Neural crest cell (in vitro differentiated cells): ENCODE results near the gene KRTAP9-7. TPM values are rescaled to one million over a fixed set of nuclear protein-coding genes. Genes with fewer than 3 reads are reported as not detected.
"Not testable (repeated sequence)": the region's sequence is repeated elsewhere in the genome, so short reads cannot be mapped to it uniquely, and the experiment has no call there.

Experiments
- DNase-seq: peaks from one replicate; pipeline ENCODE4 v3.0.0; 2021; ENCODE audit warnings: low read depth, mixed read lengths, low spot score
- H3K27ac Mint-ChIP-seq: one replicate; pipeline ENCODE4 v1.8.0; 2021; ENCODE audit warnings: mild to moderate bottlenecking, mixed read lengths; ENCODE audit not compliant: unreplicated experiment
- H3K27me3 Mint-ChIP-seq: 2 replicates; pipeline ENCODE4 v1.8.0; 2021; ENCODE audit warnings: low read depth, mild to moderate bottlenecking, mixed read lengths
- H3K36me3 Mint-ChIP-seq: 2 replicates; pipeline ENCODE4 v1.8.0; 2021; ENCODE audit warnings: low read depth, mild to moderate bottlenecking, mixed read lengths
- H3K4me1 Mint-ChIP-seq: 2 replicates; pipeline ENCODE4 v1.8.0; 2021; ENCODE audit warnings: mixed read lengths
- H3K4me3 Mint-ChIP-seq: one replicate; pipeline ENCODE4 v1.8.0; 2021; ENCODE audit warnings: mild to moderate bottlenecking, mixed read lengths
- H3K9me3 Mint-ChIP-seq: 2 replicates; pipeline ENCODE4 v1.8.0; 2021; ENCODE audit warnings: mixed read lengths
- CTCF ChIP-seq: fragments of 200-600 bp; sonication (generic); conservative IDR thresholded peaks from 2 replicates; pipeline ENCODE4 v1.5.0; 2021; ENCODE audit warnings: antibody characterized with exemption, mild to moderate bottlenecking
- long read RNA-seq: library from polyadenylated mRNA; unstranded; transcript quantifications from one replicate; pipeline ENCODE4 v2.0.0, GENCODE V29; 2020
- total RNA-seq: library from RNA; stranded (reverse); gene quantifications from 2 replicates; pipeline ENCODE4 v1.2.1, GENCODE V29; 2021

The KRTAP9-7 gene
- total RNA-seq = not detected in 2 replicates
- long read RNA-seq = 0 reads

GRCh38 chr17:41275648-41276190, at the start of gene KRTAP9-7:
KRTAP9-7 (plus strand) TSS chr17:41275698; CDS start chr17:41275698, 0 bp downstream.
- H3K4me3 Mint-ChIP-seq, H3K27ac Mint-ChIP-seq, H3K36me3 Mint-ChIP-seq, H3K9me3 Mint-ChIP-seq, H3K4me1 Mint-ChIP-seq, DNase-seq: not testable (repeated sequence)
- H3K27me3 Mint-ChIP-seq = peaks cover 45% of the 10 kb centered on the region

GRCh38 chr17:41226051-41226450, 49.4 kb upstream of the KRTAP9-7 start:
- no peaks in the 10 kb centered on the region for H3K9me3 Mint-ChIP-seq
- peaks cover 4% of the 10 kb centered on the region for H3K4me1 Mint-ChIP-seq
- H3K27ac Mint-ChIP-seq = no peak overlapping the region
- no peak for DNase-seq
- no peak overlapping the region for H3K4me3 Mint-ChIP-seq
- H3K36me3 Mint-ChIP-seq = no peaks in the 10 kb centered on the region
- H3K27me3 Mint-ChIP-seq = peaks cover 34% of the 10 kb centered on the region
- TF ChIP-seq CTCF = no peak

- H3K27ac Mint-ChIP-seq, H3K9me3 Mint-ChIP-seq, H3K36me3 Mint-ChIP-seq, H3K4me3 Mint-ChIP-seq, H3K4me1 Mint-ChIP-seq, DNase-seq: not testable (repeated sequence)
- H3K27me3 Mint-ChIP-seq = peaks cover 33% of the 10 kb centered on the region
Observed at GRCh38 chr17:41226598-41227095, 48.9 kb upstream of the KRTAP9-7 start, which contains the start of gene KRTAP9-2. KRTAP9-2 (plus strand) TSS chr17:41226648; CDS start chr17:41226655, 7 bp downstream.

- Mint-ChIP-seq H3K36me3 (no peaks in the 10 kb centered on the region), H3K9me3 (no peaks in the 10 kb centered on the region), H3K27me3 (peaks cover 51% of the 10 kb centered on the region), H3K27ac (no peak overlapping the region), H3K4me3 (no peak overlapping the region), H3K4me1 (no peaks in the 10 kb centered on the region)
- DNase-seq = no peak
- TF ChIP-seq CTCF = no peak
Observed at GRCh38 chr17:41230094-41230493, 45.4 kb upstream of the KRTAP9-7 start.

- DNase-seq = no peak
- no peak overlapping the region for H3K4me3 Mint-ChIP-seq
- no peak overlapping the region for H3K27ac Mint-ChIP-seq
- peaks cover 65% of the 10 kb centered on the region for H3K27me3 Mint-ChIP-seq
- H3K9me3 Mint-ChIP-seq = no peaks in the 10 kb centered on the region
- no peaks in the 10 kb centered on the region for H3K36me3 Mint-ChIP-seq
- no peak for TF ChIP-seq CTCF
- no peaks in the 10 kb centered on the region for H3K4me1 Mint-ChIP-seq
Observed at GRCh38 chr17:41231731-41232130, 43.8 kb upstream of the KRTAP9-7 start.

GRCh38 chr17:41232399-41233105, 42.9 kb upstream of the KRTAP9-7 start, which contains the start of gene KRTAP9-3:
KRTAP9-3 (plus strand) TSS chr17:41232449; CDS start chr17:41232502, 53 bp downstream.
- H3K36me3 Mint-ChIP-seq, H3K4me3 Mint-ChIP-seq, H3K9me3 Mint-ChIP-seq, DNase-seq, H3K27ac Mint-ChIP-seq, H3K4me1 Mint-ChIP-seq: not testable (repeated sequence)
- H3K27me3 Mint-ChIP-seq = peaks cover 69% of the 10 kb centered on the region

- not testable (repeated sequence) for H3K27ac Mint-ChIP-seq, H3K4me1 Mint-ChIP-seq, DNase-seq, H3K9me3 Mint-ChIP-seq, H3K36me3 Mint-ChIP-seq, H3K4me3 Mint-ChIP-seq
- H3K27me3 Mint-ChIP-seq = peaks cover 67% of the 10 kb centered on the region
Observed at GRCh38 chr17:41237116-41237515, 38.4 kb upstream of the KRTAP9-7 start.

GRCh38 chr17:41237949-41238437, 37.5 kb upstream of the KRTAP9-7 start, which contains the start of gene KRTAP9-8:
KRTAP9-8 (plus strand) TSS chr17:41237999; CDS start chr17:41238052, 53 bp downstream.
- H3K27ac Mint-ChIP-seq, H3K4me1 Mint-ChIP-seq, DNase-seq, H3K36me3 Mint-ChIP-seq, H3K4me3 Mint-ChIP-seq, H3K9me3 Mint-ChIP-seq: not testable (repeated sequence)
- peaks cover 69% of the 10 kb centered on the region for H3K27me3 Mint-ChIP-seq

GRCh38 chr17:41246995-41247787, 28.3 kb upstream of the KRTAP9-7 start:
- not testable (repeated sequence) for H3K36me3 Mint-ChIP-seq, H3K4me1 Mint-ChIP-seq, H3K4me3 Mint-ChIP-seq, H3K9me3 Mint-ChIP-seq, H3K27ac Mint-ChIP-seq, DNase-seq
- peaks cover 78% of the 10 kb centered on the region for H3K27me3 Mint-ChIP-seq
